ENCODE measurements around the gene RABAC1.
A peak's percentile ranks its signal among the peaks of the same experiment; 100 is the strongest.

DNA sequence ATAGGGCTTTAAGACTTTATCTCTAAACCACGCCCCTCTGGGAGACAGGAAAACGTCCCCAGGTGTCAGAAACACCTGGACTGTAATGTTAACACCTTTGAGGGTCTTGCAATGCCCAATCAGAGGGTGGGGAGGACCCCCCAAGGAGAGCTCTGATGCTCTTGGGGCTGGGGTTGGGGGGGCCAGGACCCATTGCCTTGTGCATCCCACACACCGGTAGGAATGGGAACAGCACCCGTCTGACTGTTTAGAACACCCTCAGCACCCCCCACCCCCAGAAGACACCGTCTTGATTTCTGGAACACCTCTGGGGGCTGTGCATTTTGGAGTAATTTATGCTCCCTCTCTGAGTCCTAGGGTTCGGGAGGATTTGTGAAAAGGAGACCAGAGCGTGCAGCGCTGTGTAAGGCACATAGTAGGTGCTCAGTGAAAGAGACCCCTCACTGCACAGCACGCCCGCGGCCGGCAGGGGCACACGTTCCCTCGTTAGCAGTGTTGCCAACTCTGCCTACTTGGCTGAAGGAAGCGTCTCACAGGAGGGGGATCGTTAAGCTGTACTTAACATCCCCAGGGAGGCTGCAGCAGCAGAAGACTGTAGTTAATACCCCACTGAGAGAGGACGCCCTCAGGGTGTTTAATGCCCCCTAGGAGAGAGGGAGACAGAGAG is 28.1 kb downstream of the RABAC1 start:
- TF ChIP-seq ZNF432 (CRISPR knock-in tag; IDR thresholded peaks at IDR 0.05; ENCODE audit: borderline replicate concordance) (no peak), MAX (IDR thresholded peaks at IDR 0.05) (no peak), CTCF (CRISPR knock-in tag; IDR thresholded peaks at IDR 0.05) (peak; percentile 24; the same call in 1 of the 2 replicates), CSRNP2 (CRISPR knock-in tag; conservative IDR thresholded peaks at IDR 0.05; ENCODE audit: low read depth) (no peak)

All from HepG2 (cell line).